ENCODE data around the gene NME8.

The NME8 gene

GRCh38 chr7:37915438-37915837 lies 67.0 kb downstream of the NME8 start:
- DNase-seq, result no peak
- Histone ChIP-seq H3K4me2 (ENCODE audit: low read depth, low read length) (no peak overlapping the region), H3K9me3 (replicated peaks; ENCODE audit: insufficient read depth, low read length) (no peaks in the 10 kb centered on the region), H3K36me3 (replicated peaks; ENCODE audit: insufficient read depth, low read length) (no peaks in the 10 kb centered on the region), H4K20me1 (ENCODE audit: insufficient read depth, low read length) (no peaks in the 10 kb centered on the region), H3K27me3 (replicated peaks; ENCODE audit: insufficient read depth, low read length) (no peaks in the 10 kb centered on the region), H2AFZ (ENCODE audit: low read length) (no peak overlapping the region), H3K9ac (ENCODE audit: low read length) (no peak overlapping the region), H3K4me3 (ENCODE audit: low read length) (no peak overlapping the region), H3K9me2 (replicated peaks; ENCODE audit: insufficient read depth, low read length) (no peaks in the 10 kb centered on the region), H3K4me1 (ENCODE audit: low read length) (peaks cover 4% of the 10 kb centered on the region), H3F3A (ENCODE audit: insufficient read depth, low read length) (peaks cover 7% of the 10 kb centered on the region; the same call in 1 of the 2 replicates), H3K27ac (ENCODE audit: low read length) (no peak overlapping the region), H3K79me2 (ENCODE audit: low read length) (no peaks in the 10 kb centered on the region)
- TF ChIP-seq CTCF (IDR thresholded peaks at IDR 0.05; ENCODE audit: low read length) (no peak), EZH2phosphoT487 (IDR thresholded peaks at IDR 0.05; ENCODE audit: low read length) (no peak), EZH2 (optimal IDR thresholded peaks at IDR 0.05; ENCODE audit: low read depth, low read length) (no peak)

GRCh38 chr7:37916017-37916672 lies 67.7 kb downstream of the NME8 start:
- peak overlapping the region; percentile 49 for H3K4me3 ChIP-seq (ENCODE audit: low read length)
- H3K36me3 ChIP-seq (replicated peaks; ENCODE audit: insufficient read depth, low read length), result no peaks in the 10 kb centered on the region
- H3K9me2 ChIP-seq (replicated peaks; ENCODE audit: insufficient read depth, low read length), result no peaks in the 10 kb centered on the region
- peaks cover 4% of the 10 kb centered on the region for H3K4me1 ChIP-seq (ENCODE audit: low read length)
- no peaks in the 10 kb centered on the region for H3K27me3 ChIP-seq (replicated peaks; ENCODE audit: insufficient read depth, low read length)
- H3F3A ChIP-seq (ENCODE audit: insufficient read depth, low read length), result peaks cover 13% of the 10 kb centered on the region; the same call in 1 of the 2 replicates
- peak overlapping the region; percentile 38 for H2AFZ ChIP-seq (ENCODE audit: low read length)
- H3K27ac ChIP-seq (ENCODE audit: low read length), result no peak overlapping the region
- no peak overlapping the region for H3K9ac ChIP-seq (ENCODE audit: low read length)
- peak overlapping the region; percentile 48 for H3K4me2 ChIP-seq (ENCODE audit: low read depth, low read length)
- no peaks in the 10 kb centered on the region for H3K79me2 ChIP-seq (ENCODE audit: low read length)
- no peak for TF ChIP-seq EZH2phosphoT487 (IDR thresholded peaks at IDR 0.05; ENCODE audit: low read length)
- DNase-seq, result no peak
- no peaks in the 10 kb centered on the region for H4K20me1 ChIP-seq (ENCODE audit: insufficient read depth, low read length)
- H3K9me3 ChIP-seq (replicated peaks; ENCODE audit: insufficient read depth, low read length), result no peaks in the 10 kb centered on the region

- H3K9ac ChIP-seq (ENCODE audit: low read length), result no peak within 1 kb of the TSS
- no peaks in the 10 kb centered on the region for H3K9me3 ChIP-seq (replicated peaks; ENCODE audit: insufficient read depth, low read length)
- H3K4me1 ChIP-seq (ENCODE audit: low read length), result peaks cover 7% of the 10 kb centered on the region
- no peaks in the 10 kb centered on the region for H3K27me3 ChIP-seq (replicated peaks; ENCODE audit: insufficient read depth, low read length)
- H3K79me2 ChIP-seq (ENCODE audit: low read length), result peaks cover 4% of the 10 kb centered on the region
- no peak for TF ChIP-seq EZH2phosphoT487 (IDR thresholded peaks at IDR 0.05; ENCODE audit: low read length)
- peak; percentile 75 for TF ChIP-seq CTCF (IDR thresholded peaks at IDR 0.05; ENCODE audit: low read length)
- no peaks in the 10 kb centered on the region for H3K9me2 ChIP-seq (replicated peaks; ENCODE audit: insufficient read depth, low read length)
- DNase-seq, result peak; percentile 65
- peak within 1 kb of the TSS; percentile 48 for H3K4me2 ChIP-seq (ENCODE audit: low read depth, low read length)
- H4K20me1 ChIP-seq (ENCODE audit: insufficient read depth, low read length), result no peaks in the 10 kb centered on the region
- H3K4me3 ChIP-seq (ENCODE audit: low read length), result peak within 1 kb of the TSS; percentile 49
- H2AFZ ChIP-seq (ENCODE audit: low read length), result peak within 1 kb of the TSS; percentile 63
- H3F3A ChIP-seq (ENCODE audit: insufficient read depth, low read length), result peaks cover 15% of the 10 kb centered on the region; the same call in 1 of the 2 replicates
- H3K27ac ChIP-seq (ENCODE audit: low read length), result no peak within 1 kb of the TSS
- H3K36me3 ChIP-seq (replicated peaks; ENCODE audit: insufficient read depth, low read length), result no peaks in the 10 kb centered on the region
Measured at GRCh38 chr7:37916673-37917660, 68.6 kb downstream of the NME8 start, which contains the start of gene SFRP4. Gene SFRP4, minus strand, starts transcription at chr7:37916817. Its CDS starts 280 bp downstream, at chr7:37916537.
